HFF-Myc (cell line): ENCODE results near the gene TRIML1.
"Not testable (repeated sequence)": the region's sequence is repeated elsewhere in the genome, so short reads cannot be mapped to it uniquely, and the experiment has no call there.

Experiments used
- DNase-seq: peaks from one replicate; pipeline ENCODE4 v3.0.0-alpha.2; 2011; ENCODE audit warnings: low read depth; ENCODE audit errors: extremely low read depth
- H3K4me3 ChIP-seq: replicated peaks from 2 replicates; pipeline ENCODE4 v1.5.1; 2011; ENCODE audit warnings: low read depth, mild to moderate bottlenecking, control low read depth, low read length
- TF ChIP-seq, protein P1 (sequence below): IDR thresholded peaks from 2 replicates; pipeline ENCODE4 v1.5.1; 2012; ENCODE audit warnings: mild to moderate bottlenecking, low read depth, low read length, control low read depth; ENCODE audit errors: missing control alignments

The TRIML1 gene

DNA sequence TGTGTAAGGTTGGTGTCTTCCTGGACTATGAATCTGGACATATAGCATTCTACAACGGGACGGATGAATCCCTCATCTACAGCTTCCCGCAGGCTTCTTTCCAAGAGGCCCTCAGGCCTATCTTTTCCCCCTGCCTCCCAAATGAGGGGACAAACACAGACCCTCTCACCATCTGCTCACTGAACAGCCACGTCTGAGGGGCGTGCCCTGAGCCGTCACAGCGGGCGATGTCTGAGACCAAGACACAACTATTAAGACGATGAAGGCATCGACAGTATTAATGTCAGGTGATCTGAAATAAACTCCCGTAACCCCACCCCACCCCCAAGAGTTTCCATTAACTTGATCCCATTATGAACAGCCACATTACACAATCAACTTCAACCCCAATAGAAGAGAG is 7.9 kb downstream of the TRIML1 start:
- no peak for DNase-seq
- no peak overlapping the region for H3K4me3 ChIP-seq
- TF ChIP-seq, protein P1, sequence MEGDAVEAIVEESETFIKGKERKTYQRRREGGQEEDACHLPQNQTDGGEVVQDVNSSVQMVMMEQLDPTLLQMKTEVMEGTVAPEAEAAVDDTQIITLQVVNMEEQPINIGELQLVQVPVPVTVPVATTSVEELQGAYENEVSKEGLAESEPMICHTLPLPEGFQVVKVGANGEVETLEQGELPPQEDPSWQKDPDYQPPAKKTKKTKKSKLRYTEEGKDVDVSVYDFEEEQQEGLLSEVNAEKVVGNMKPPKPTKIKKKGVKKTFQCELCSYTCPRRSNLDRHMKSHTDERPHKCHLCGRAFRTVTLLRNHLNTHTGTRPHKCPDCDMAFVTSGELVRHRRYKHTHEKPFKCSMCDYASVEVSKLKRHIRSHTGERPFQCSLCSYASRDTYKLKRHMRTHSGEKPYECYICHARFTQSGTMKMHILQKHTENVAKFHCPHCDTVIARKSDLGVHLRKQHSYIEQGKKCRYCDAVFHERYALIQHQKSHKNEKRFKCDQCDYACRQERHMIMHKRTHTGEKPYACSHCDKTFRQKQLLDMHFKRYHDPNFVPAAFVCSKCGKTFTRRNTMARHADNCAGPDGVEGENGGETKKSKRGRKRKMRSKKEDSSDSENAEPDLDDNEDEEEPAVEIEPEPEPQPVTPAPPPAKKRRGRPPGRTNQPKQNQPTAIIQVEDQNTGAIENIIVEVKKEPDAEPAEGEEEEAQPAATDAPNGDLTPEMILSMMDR: no peak

DNA sequence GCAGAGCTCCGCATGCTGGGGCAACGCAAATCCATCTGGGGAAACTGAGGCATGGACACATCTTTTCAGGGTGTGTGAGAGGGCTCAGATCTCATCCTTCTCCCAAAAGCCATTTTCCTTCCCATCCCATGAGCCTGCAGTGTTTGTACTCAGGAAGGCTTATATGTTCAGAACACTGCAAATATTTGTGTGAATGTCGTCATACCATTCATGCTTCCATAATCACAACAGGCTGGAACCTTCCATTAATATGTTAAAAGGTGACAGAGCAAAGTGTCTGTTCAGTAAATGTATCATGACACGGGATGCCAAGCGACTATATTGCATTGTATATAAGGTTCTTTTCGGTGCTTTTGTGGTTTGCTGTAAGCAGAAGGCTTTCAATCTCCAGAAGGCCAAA is 8.5 kb downstream of the TRIML1 start:
- TF ChIP-seq, protein P1: no peak
- no peak for DNase-seq
- H3K4me3 ChIP-seq: no peak overlapping the region

DNA sequence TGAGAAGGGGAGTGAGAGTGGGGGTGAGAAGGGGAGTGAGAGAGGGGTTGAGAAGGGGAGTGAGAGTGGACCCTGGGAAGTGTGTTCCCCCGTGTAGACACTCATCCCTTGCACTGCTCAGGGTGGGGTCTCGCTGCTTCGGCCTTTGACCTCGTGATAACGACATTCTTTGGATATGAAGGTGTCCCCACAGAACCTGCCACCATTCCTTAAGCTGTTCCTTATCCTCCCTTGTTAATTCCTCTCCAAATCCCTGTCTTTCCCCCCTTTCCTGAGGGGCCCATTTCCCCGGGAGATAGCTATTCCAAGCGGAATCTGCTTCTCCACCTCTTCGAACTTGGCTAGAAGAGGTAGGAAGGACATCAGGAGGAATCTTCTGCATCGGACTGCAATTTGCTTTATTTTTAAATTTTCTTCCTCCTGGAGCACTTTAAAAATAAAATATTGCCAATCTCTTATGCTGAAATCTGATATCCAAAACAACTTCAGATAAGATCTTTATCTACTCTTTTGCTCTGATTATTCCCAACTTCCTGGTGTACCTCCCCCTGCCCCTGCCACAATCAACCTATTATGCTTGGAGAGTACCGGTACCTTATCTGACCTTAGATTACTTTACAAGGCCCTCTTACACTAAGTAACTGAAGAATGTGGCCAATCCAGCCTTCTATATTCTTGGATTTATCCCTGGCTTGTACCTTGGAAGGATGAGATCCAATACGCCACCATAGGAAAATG is 15.6 kb downstream of the TRIML1 start:
- TF ChIP-seq, protein P1: no peak
- H3K4me3 ChIP-seq: no peak overlapping the region
- no peak for DNase-seq

DNA sequence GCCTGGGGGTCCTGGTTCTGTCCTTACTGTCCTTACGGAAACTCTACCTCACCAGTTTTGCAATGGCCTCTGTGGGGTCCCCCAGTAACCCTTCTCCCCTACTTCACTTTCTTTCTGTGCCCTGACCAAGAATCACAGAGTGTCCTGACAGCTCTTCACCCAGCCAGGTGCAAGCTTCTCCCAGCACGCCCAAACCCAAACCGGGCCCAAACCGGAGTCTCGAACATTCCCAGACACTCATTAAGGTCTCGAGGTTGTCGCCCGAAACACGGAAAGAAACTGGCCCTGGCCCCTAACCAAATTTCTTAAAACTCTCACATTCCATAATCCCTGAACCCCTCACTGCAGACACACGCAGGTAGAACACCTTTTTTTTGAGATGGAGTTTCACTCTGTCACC is 19.1 kb downstream of the TRIML1 start:
- no peak overlapping the region for H3K4me3 ChIP-seq
- TF ChIP-seq, protein P1: no peak
- DNase-seq: no peak

DNA sequence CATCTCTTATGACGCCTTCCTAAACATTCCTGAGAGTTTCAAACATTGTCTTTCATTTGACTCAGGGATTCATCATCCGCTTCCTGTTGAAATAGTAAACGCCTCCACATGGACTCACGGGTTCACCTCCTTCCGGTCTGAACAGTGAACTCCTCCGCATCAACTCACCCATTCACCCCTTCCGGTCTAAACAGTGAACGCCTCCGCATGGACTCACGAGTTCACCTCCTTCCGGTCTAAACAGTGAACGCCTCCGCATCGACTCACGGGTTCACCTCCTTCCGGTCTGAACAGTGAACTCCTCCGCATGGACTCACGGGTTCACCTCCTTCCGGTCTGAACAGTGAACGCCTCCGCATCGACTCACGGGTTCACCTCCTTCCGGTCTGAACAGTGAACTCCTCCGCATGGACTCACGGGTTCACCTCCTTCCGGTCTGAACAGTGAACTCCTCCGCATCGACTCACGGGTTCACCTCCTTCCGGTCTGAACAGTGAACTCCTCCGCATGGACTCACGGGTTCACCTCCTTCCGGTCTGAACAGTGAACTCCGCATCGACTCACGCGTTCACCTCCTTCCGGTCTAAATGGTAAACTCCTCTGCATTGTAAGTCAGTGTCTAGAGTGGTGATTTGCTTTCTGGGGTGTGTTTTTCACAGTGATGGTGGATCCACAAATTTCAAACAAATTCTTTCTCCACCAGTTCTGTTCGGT is 20.4 kb downstream of the TRIML1 start:
- not testable (repeated sequence) for H3K4me3 ChIP-seq, DNase-seq

DNA sequence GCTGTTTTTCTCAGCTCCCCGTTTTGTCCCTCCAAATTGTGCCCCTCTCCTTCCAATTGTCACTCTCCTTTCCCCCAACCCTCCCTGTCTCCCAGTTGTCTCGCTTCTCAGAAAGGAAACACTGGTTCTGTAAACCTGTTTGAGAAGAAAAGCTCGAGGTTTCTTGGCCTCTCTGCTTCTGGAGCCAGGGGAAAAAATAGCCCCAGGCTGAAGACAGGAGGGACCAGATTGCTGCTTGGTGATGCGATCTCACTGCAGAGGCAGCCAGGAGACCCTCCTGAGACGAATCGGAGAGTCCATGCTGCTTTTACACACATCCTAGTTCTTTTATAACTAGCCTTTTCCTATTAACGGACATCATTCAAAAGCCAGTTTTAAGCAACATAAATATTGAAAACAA is 21.2 kb downstream of the TRIML1 start:
- H3K4me3 ChIP-seq: no peak overlapping the region
- DNase-seq: no peak
- TF ChIP-seq, protein P1: no peak

DNA sequence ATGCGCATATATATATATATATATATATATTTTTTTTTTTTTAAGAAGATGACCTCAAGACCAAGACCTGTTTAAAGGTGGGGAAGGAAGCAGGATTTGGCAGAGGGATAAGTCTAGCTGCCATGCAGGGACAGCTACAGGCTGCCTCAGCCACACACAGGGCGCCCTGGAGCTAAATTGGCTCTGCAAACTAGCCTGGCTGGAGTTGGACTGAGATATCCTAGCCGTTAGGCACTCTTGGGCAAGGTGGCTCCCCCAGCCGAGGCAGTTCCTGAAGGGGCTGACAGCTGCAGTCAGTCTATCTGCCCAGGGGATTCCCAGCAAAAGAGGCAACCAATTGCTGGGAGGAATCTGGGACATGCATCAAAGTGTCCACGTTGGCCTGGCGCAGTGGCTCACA is 21.9 kb downstream of the TRIML1 start:
- no peak overlapping the region for H3K4me3 ChIP-seq
- TF ChIP-seq, protein P1: no peak
- DNase-seq: no peak
